Embryonic facial prominence (tissue), 1 donor: Measurements from ENCODE around the gene CIPC.

Source experiments
- DNase-seq: peaks from one replicate; pipeline ENCODE4 v3.0.0-alpha.2; 2016; ENCODE audit errors: extremely low spot score

Gene CIPC

DNA sequence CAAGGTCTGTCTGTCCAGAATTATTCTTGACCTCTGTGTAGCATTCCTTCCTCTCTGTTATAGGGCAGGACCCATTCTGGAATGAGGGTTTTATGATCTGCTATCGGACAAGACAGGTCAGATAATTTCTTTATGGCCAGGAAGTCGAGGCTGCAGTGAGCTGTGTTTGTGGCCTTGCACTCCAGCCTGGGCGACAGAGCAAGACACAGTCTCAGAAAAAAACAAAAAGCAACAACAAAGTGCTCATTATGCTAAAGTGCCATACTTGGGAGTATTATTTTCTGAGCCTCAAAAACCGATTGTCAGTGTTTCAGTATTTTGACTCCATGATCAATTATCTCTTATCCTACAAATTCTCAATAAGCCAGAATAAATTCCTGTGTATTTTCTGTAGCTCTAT is 4.1 kb downstream of the CIPC start:
- DNase-seq: no peak

DNA sequence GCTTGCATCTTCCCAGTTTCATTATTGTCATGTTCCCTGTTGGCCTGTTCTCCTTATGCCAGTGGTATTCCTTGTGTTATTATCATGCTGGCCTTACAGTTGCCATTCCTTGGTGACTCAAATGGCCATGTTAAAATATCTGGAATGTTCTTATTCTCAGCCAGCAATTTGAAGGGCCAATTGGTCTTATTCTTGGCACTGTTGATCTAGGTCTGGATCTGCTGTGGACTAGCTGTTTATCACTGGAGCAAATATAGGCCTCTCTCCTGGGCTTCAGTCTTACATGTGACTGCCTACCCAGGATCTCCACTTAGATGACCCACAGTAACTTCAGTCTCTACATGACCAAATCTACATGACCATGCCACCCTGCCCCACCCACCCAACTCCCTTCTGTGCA is 5.4 kb downstream of the CIPC start:
- no peak for DNase-seq

DNA sequence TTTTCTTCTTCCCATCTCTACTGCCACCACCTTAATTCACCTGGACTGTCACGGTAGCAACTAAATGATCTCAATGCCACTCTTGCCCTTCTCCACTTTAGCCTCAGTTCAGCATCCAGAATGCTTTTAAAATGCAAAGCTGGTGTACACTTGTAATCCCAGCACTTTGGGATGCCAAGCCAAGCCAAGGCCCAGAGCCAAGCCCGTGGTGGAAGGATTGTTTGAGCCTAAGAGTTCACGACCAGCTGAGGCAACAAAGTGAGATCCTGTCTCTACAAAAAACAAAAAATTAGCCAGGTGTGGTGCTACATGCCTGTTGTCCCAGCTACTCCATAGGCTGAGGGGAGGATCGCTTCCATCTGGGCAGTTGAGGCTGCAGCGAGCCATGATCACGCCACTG is 5.9 kb downstream of the CIPC start:
- no peak for DNase-seq

DNA sequence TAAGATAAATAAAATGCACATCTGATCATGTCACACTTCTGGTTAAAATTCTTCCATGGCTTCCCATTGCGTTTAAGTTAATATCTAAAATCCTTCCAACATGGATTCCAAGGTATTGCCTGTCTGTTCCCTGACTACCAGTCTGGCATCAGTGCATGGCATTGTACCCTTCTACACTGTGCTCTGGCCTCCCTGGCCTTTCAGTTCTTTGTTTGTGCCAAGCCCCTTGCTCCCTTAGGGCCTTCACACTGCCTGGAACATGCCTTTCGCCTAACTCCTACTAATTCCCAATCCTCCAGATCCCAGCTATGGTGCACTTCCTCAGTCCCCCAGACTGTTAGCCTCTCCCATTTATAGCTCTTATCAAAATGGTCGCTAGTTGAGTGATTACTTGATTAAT is 6.3 kb downstream of the CIPC start:
- no peak for DNase-seq

DNA sequence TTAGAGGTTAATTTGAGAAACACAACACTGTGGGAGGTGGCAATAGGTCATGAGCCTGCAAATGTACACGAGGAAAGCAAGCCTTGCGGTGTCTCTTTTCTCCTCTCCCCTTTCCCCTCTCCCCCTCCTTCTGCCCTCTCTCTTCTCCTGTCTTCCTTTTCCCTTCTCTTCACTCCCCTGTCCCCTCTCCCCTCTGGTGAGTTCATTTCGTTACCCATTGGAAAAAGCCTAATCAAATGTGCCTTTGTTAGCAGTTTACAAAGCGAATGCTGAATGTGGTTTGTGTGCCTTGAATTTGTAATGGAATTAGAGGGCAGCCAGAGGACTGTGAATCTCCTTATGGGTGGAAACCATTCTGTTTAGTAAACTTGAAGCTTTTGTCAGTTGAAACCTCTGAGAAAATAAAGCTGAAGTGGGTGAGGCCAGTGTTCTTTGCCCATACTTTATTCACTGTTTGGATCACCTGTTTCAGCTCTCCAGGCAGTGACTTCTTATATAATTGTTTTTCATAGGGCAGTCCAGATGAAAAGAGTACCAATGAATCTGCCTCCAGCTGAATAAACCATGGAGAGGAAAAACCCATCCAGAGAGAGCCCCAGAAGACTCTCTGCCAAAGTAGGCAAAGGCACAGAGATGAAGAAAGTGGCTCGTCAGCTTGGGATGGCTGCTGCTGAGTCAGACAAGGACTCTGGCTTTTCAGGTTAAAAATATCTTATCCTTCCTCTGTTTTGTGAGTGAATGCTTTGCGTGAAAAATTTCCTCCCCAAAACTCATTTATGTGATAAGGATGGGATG is 7.3 kb downstream of the CIPC start:
- DNase-seq: no peak

DNA sequence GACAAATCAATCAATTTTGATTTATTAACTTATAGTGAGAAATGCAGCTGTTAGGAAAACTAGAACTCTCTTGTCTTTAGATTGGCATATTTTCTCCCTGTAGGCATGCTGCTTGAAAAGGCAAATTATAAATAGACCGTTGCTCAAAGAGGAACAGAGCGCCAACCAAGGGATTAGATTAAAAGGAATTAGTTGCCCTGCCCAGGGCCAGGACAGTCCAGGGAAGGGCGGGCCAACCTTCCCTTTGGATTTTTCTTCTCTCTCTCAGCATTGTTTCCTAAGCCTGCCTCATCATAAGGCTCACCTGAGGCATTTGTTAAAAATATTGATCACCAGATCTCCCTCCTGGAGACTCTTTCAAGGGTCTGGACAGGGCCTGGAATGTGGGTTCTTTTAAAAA is 8.6 kb downstream of the CIPC start:
- DNase-seq: no peak

DNA sequence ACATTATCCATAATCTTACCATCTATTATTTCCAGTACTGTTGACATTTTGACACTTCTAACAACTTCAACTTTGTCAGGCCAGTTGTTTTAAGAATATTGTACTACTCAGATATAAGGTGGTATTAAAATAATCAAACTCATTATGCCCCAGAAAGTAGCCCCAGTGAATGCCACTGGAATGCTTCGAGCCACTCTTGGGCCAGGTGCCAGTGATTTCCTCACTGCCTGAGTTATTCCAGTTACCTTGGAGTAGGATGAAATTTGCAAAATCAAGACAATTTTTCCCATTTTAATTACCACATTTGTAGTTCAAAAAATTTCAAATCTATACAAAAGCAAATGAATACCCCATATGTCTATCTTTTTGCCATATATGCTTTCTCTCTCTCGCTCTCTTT is 9.2 kb downstream of the CIPC start:
- no peak for DNase-seq

DNA sequence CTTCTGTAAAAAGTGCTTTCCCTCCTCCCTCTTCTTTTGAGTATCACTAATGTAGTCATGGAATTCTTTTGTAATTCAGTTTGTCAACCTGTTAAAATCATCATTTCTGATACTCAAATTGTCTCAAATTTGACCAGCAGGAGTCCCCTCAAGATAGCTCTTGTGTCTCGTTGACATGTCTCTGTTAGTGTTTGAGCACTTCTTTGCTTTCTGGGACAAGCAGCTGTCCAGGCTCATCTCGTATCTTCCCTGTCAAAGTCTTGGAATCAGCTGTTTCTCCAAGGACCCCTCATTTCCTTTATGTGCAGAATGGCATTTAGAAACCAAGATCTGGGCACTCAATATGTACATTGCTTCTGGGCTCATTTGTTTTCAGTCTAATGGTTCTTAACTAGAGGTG is 10.7 kb downstream of the CIPC start:
- no peak for DNase-seq

DNA sequence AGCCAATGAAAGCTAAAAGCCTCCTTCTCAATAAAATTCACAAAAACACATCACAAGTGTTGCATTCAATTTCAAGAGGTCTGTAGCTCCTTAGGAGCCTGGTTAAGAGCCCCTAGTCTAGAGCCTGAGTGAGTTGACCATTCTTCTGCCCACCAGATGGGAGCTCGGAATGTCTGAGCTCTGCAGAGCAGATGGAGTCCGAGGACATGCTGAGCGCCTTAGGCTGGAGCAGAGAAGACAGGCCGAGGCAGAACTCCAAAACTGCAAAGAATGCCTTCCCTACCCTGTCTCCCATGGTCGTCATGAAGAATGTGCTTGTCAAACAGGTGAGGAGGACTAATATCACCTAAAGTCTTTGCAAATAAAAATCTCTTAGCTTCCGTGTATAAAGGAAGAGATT is 11.6 kb downstream of the CIPC start:
- no peak for DNase-seq

DNA sequence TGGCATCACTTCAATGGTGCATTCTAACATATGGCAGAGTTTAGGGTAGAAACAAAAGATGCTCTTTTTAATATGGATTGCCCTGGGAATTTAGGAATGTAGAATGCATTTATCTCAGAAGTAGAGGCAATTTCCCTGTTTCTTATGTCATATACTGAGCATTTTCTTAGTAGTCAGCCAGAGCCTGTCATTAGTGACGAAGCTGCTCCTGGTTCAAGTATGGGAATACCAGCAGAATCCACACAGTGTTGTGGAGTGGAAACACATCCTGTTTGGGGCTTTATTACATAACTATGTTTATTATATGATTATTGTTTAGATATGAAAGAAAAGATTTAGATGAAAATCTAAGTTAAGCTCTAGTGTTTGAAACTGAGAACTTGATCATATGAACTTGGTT is 12.2 kb downstream of the CIPC start:
- DNase-seq: no peak

DNA sequence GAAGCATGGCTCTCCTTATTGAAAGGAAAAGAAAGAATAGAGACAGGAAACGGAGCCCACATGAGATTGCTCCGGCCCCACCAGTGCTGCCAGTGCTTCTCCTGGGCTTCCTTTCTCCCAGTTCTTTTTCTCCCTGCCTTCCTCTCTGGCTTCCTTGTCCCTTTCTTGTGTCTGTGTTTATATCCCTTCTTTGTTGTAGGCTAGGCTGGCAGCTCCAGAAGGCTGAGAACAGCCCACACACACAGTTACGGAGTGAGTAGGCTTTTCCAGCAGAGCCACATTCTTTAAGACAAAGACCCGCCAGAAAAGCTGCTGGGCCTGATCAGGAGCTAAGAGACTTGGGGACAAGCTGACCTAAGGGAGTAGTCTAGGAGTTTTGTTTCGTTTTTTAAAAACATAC is 13.0 kb downstream of the CIPC start:
- DNase-seq: no peak

DNA sequence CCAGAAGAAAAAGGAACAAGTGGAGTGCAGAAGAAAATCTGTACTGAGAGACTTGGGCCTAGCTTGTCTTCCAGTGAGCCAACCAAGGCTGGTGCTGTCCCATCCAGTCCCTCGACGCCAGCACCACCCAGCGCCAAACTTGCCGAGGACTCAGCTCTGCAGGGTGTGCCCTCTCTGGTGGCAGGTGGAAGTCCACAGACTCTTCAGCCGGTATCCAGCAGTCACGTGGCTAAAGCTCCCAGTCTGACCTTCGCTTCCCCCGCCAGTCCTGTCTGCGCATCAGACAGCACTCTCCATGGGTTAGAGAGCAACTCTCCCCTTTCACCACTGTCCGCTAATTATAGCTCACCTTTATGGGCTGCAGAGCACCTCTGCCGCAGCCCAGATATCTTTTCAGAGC is 15.6 kb downstream of the CIPC start:
- no peak for DNase-seq

DNA sequence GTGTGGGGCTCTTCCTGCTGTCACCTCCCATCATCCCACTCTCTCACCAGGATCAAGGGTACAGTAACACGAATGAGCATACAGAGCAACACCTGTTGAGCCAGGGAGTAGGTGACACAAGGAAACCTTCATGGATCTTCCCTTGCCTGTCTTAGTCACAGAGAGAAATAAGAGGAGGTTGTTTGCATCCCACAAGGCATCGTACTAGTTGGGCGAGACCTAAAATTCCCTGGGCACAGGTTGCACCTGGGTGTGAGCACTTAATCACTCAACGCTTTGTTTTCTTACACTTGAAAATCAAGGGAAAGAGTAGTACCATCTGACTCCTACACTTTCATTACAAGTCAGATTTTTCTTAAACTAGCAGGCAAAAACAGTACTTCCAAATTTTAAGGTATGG is 16.6 kb downstream of the CIPC start:
- DNase-seq: no peak

DNA sequence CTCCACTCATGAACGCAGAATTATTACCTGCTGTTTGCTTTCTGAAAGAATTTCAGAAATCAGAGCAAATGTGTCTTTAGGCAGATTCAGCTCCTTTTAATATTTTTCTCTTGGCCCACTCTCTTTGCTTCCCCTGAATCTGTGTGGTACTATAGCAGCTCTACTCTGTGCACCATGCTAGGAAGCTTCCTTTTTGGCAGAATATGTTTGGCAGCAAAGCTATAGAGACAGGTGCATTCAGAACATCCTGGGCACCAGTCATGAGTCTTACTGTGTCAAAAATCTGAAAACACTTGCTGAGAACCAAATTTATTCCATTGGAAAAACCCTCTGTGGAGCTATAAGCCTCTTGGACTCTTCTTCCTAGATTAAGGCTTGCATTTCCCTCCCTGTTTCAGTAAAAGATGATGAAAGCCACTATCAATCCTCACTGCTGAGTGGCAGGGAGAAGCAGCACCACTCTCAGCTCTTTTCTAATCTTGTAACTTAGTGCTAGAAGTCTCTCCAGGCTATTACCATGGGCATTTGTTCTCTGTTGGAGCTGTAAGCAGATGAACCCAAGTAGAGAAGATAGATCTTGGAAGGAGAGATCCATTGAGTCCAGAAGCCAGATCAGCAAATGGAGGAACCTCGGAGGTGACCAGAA is 18.2 kb downstream of the CIPC start:
- DNase-seq: no peak

DNA sequence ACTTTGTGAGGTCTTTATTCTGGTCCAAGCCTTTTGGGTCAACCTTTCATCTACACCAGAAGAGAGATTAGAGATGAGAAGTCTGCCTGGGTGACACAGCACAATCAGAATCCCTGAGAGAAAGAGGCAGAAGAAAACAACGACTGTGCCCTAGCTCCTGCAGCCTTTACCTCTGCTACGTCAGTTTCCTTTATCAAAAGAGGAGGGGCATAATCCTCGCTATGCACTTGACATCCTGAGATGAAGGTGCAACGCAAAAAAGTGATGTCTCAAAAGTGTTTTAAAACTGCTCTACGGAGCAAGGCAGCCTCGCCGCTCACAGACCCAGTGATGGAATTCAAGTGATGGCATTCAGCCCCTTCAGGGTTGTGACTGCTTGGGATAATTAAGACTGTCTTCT is 21.8 kb downstream of the CIPC start:
- no peak for DNase-seq

DNA sequence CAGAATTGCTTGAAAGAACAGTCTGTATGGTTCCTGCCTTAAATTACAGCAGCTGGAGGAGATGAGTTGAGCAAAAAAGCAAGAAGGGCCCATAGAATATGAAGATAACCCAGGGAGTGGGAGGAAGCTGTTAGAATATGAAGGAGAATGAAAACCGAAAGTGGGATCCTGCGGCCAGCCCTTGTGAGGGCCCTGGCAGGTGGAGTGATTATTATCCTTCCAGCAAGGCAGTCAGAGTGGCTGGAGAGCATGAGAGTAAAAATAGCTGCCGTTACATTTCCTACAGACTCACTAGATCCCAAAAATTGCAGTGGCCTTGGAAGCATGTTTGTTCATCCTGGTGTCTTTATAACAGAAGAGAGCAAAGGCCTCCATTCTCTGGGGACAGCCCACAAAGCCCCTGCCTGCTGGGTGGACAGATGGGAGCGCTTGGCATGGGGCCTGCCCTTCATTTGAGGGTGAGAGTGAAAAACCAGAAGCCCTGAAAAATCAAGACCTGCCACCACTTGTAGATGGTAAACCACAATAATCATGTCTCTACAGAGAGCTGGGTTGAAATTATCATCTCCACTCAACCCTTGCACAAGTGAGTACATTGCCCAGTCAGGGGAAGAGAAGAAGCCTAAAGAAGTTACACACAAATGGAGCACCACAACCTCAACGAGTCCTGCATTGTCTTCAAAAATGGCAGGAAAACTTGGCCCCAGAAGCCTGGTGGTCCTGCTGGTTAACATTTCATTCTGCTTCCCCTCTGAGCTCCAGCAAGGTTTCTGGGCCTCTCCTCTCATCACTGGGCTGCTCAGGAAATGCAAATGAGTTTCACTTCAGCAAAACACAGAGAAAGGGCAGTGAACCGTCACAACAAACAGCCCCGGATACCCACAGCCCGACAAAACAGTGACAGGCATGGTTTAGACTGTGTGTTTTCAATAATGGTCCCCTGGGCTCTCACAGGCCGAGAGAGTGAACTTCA is 23.0 kb downstream of the CIPC start:
- DNase-seq: no peak

DNA sequence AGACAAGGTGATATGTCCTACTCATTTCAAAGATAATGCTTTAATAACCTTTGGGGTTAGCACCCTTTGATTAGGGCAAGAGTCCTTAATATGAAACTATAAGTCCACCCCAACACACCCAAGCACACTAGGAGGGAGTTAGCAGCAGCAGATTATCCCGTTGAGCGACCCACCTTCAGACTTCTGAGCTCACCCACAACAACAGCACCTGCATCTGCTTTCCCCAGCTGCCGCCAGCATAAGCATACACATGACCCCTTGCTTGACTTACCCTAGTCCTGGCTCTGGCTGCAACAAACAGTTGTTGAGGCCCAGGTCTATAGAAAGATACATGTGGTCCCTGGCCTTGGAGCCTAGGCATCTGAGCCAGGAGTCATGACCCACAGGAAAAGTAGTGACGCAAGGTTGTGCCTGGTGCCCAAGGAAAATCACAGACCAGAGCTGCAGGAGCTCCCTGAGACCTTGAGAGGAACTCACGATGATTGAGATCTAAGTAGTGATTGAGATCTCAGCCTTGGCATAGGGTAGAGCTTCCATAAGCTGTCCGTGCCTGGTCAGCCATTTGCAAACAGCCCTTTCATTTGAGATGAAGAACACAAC is 24.6 kb downstream of the CIPC start:
- no peak for DNase-seq

DNA sequence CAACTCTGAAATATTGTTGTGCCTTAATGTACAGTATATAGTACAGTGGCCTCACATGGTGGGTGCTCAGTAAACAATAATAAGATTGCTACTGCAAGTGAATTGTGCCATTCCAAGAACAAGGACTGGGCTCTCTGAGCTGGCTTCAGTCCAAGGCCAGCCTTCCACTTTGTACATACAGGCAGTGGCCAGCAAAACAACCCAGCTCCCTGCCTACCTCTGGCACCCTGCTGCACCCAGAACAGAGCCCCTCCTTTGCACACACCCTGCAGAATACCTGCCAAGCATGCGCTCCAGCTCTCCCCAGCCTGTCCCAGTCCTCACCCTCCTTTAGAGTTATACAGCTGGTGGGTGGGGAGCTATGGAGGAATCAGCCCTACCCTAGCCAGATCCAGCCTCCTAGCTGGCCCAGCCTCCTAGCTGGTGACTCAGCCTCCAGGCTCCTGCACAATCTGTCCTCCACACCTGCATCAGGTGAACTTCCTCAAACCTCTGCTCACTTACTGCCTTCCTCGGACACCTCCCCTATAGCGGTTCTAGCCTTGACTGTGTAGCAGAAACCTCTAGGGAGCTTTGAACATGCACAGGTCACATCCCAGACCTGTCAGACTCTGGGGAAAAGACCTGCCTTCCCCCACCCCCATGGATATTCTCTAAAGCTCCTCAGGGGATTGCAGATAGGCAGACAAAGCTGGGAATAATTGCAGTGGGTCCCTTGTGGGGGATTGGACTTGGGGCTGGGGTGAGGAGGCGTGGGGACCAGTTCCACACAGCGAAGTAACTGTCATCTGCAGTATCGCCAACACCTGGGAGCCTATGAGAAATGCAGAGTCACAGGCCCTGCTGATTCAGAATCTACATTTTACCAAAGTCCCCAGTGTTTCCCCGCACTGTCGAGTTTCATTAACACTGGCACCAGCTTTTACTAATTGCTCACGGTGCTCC is 25.6 kb downstream of the CIPC start:
- DNase-seq: no peak

DNA sequence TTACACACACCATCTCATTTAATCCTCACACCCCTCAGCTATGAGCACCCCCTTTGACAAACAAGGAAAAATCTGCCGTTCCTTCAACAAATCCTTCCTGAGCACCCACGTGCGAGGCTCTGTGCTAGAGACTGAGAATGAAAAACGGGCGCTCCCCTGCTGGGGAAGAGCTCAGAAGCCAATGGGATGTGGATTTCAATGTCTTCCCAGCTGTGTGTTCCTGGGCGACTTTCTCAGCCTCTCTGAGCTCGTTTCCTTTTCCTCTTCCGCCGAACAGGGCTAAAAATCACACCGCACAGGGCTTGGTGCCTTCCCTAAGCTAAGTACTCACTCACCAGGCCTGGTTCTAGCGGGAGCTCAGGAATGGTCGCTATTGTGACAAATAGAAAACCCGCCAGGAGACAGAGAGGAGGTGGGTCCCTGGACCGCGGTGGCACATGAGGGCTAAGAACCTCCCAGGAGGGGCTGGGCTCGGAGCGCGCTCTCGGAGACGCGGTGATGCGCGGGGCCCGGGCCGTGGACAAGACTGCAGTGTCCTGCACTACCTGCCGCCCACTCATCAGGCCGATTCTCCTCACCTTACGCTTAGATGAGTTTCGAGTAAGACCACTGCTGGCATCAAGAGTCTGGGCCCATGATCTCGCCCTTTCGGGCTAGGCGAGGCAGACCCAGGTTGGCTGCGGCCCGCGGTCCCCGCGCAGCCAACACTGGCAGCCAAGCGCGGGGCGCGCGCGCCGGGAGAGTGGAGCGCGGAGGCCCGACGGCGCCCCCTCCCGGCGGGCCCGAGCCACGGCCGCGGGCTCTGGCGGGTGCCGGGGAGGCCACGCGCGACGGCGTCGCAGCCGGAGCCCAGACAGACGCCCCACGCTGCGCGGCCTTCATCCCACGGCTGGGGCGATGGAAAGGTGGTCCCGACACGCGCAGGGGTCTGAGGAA is 26.6 kb downstream of the CIPC start:
- no peak for DNase-seq

DNA sequence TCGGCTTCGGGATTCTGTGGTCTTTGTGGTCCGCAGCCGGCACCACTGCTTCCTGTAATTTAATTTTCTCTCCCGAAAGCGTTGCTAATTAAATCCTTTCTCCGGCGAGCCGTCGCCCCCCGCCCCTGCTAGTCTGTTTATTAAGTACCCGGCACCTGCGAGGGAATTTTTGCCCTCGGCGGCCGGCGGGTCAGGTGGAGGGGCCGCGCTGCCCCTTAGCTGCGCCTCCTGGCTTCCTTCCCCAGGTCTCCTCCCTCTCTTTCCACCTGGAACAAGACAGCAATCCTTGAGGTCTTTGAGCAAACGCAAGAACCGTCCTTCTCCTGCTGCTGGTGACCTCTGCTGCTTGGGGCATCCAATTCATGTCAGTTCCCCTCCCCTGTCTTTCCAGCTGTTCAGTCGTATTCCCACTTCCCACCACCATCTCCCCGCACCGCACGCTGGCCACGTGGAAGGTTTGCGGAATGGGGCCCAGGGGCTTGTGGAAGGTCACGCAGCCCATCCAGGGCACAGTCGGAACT is 27.3 kb downstream of the CIPC start:
- no peak for DNase-seq
